DOHH2 (cell line): ENCODE results near the gene HINT3.

ENCODE experiments used
- CTCF ChIP-seq: fragments of 200-600 bp; sonication (generic); IDR thresholded peaks from one replicate; pipeline ENCODE4 v1.5.1; 2014; ENCODE audit warnings: antibody characterized with exemption, mild to moderate bottlenecking, low read depth, low read length; ENCODE audit not compliant: poor library complexity, severe bottlenecking
- EZH2phosphoT487 ChIP-seq: fragments of 200-600 bp; sonication (generic); IDR thresholded peaks from 2 replicates; pipeline ENCODE4 v1.6.1; 2017; ENCODE audit warnings: borderline replicate concordance, mild to moderate bottlenecking, antibody characterized with exemption, low read length, moderate library complexity, mixed read lengths

GRCh38 chr6:126007800-126008199 lies 51.2 kb downstream of the HINT3 start:
- TF ChIP-seq CTCF (no peak), EZH2phosphoT487 (no peak)
